ENCODE data around the gene OR51D1.

OR51D1 gene

DNA sequence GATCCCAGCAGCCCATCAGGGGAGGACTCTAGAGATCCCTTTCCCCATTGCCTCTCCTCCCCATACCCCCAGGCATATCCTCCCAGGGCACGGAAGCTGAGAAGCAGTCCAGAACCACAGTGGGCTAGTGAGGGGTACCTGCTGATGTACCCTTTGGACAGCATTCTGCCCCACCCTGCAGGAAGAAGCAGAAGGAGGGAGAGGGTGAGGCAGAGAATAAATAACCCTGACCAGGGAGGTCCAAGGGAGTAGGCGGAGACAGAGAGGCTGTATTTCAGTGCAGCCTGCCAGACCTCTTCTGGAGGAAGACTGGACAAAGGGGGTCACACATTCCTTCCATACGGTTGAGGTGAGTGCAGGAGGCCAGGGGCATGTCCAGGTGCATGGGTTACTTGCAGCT lies 6.4 kb downstream of the OR51D1 start, which contains the start of gene OR51E1:
Gene OR51E1 (plus strand): TSS at position 301 of the 400 bp plus-strand sequence. CDS start 8,545 bp downstream, outside the sequence.
- no peak within 1 kb of the TSS for H3K27ac ChIP-seq (ENCODE audit: low read length)
- no peaks in the 10 kb centered on the region for H3K9me2 ChIP-seq (replicated peaks; ENCODE audit: insufficient read depth, low read length)
- H3K4me1 ChIP-seq (ENCODE audit: low read length) = no peaks in the 10 kb centered on the region
- no peak within 1 kb of the TSS for H3K4me2 ChIP-seq (ENCODE audit: low read depth, low read length)
- H4K20me1 ChIP-seq (ENCODE audit: insufficient read depth, low read length) = no peaks in the 10 kb centered on the region
- DNase-seq = no peak
- no peaks in the 10 kb centered on the region for H3K27me3 ChIP-seq (replicated peaks; ENCODE audit: insufficient read depth, low read length)
- H3K9ac ChIP-seq (ENCODE audit: low read length) = no peak within 1 kb of the TSS
- H2AFZ ChIP-seq (ENCODE audit: low read length) = no peak within 1 kb of the TSS
- no peaks in the 10 kb centered on the region for H3K9me3 ChIP-seq (replicated peaks; ENCODE audit: insufficient read depth, low read length)
- TF ChIP-seq EZH2phosphoT487 (IDR thresholded peaks at IDR 0.05; ENCODE audit: low read length) = no peak
- TF ChIP-seq CTCF (IDR thresholded peaks at IDR 0.05; ENCODE audit: low read length) = no peak
- no peak for TF ChIP-seq EZH2 (optimal IDR thresholded peaks at IDR 0.05; ENCODE audit: low read depth, low read length)
- H3F3A ChIP-seq (ENCODE audit: insufficient read depth, low read length) = no peaks in the 10 kb centered on the region
- no peak within 1 kb of the TSS for H3K4me3 ChIP-seq (ENCODE audit: low read length)
- no peaks in the 10 kb centered on the region for H3K36me3 ChIP-seq (replicated peaks; ENCODE audit: insufficient read depth, low read length)
- no peaks in the 10 kb centered on the region for H3K79me2 ChIP-seq (ENCODE audit: low read length)

- no peaks in the 10 kb centered on the region for H3K9me2 ChIP-seq (replicated peaks; ENCODE audit: insufficient read depth, low read length)
- no peak overlapping the region for H3K27ac ChIP-seq (ENCODE audit: low read length)
- no peaks in the 10 kb centered on the region for H3K79me2 ChIP-seq (ENCODE audit: low read length)
- H3K9ac ChIP-seq (ENCODE audit: low read length) = no peak overlapping the region
- no peaks in the 10 kb centered on the region for H3K4me1 ChIP-seq (ENCODE audit: low read length)
- TF ChIP-seq CTCF (IDR thresholded peaks at IDR 0.05; ENCODE audit: low read length) (no peak), EZH2 (optimal IDR thresholded peaks at IDR 0.05; ENCODE audit: low read depth, low read length) (no peak), EZH2phosphoT487 (IDR thresholded peaks at IDR 0.05; ENCODE audit: low read length) (no peak)
- no peak overlapping the region for H3K4me2 ChIP-seq (ENCODE audit: low read depth, low read length)
- H3K9me3 ChIP-seq (replicated peaks; ENCODE audit: insufficient read depth, low read length) = no peaks in the 10 kb centered on the region
- H3K36me3 ChIP-seq (replicated peaks; ENCODE audit: insufficient read depth, low read length) = no peaks in the 10 kb centered on the region
- H3K4me3 ChIP-seq (ENCODE audit: low read length) = no peak overlapping the region
- H2AFZ ChIP-seq (ENCODE audit: low read length) = no peak overlapping the region
- no peaks in the 10 kb centered on the region for H3K27me3 ChIP-seq (replicated peaks; ENCODE audit: insufficient read depth, low read length)
- no peaks in the 10 kb centered on the region for H4K20me1 ChIP-seq (ENCODE audit: insufficient read depth, low read length)
- no peak for DNase-seq
- H3F3A ChIP-seq (ENCODE audit: insufficient read depth, low read length) = no peaks in the 10 kb centered on the region
Measured at GRCh38 chr11:4644233-4644632, 7.0 kb downstream of the OR51D1 start.

DNA sequence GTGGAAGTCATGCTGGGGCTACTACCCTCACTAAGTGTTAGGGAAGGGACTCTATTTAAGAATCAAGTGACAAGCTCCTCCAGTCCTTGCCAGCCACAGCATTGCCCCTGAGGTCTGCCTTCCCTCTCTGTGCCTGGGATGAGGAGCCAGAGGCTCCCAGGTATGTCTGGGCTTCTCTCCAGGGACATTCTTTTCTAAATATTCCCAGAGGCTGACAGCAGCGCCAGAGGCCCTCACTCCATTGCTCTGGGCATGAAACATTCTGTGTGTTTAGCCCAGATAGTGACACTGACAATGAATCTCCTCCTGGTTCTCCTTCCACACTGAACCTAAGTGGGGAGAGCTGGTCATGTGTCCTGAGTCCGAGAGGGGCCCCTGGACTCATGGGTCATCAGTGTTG lies 8.7 kb downstream of the OR51D1 start:
- no peak overlapping the region for H3K4me3 ChIP-seq (ENCODE audit: low read length)
- no peaks in the 10 kb centered on the region for H4K20me1 ChIP-seq (ENCODE audit: insufficient read depth, low read length)
- H3K27ac ChIP-seq (ENCODE audit: low read length) = no peak overlapping the region
- TF ChIP-seq EZH2 (optimal IDR thresholded peaks at IDR 0.05; ENCODE audit: low read depth, low read length) (no peak), EZH2phosphoT487 (IDR thresholded peaks at IDR 0.05; ENCODE audit: low read length) (no peak), CTCF (IDR thresholded peaks at IDR 0.05; ENCODE audit: low read length) (no peak)
- no peaks in the 10 kb centered on the region for H3K79me2 ChIP-seq (ENCODE audit: low read length)
- no peaks in the 10 kb centered on the region for H3K9me2 ChIP-seq (replicated peaks; ENCODE audit: insufficient read depth, low read length)
- no peaks in the 10 kb centered on the region for H3K9me3 ChIP-seq (replicated peaks; ENCODE audit: insufficient read depth, low read length)
- H2AFZ ChIP-seq (ENCODE audit: low read length) = no peak overlapping the region
- no peak overlapping the region for H3K9ac ChIP-seq (ENCODE audit: low read length)
- H3K4me2 ChIP-seq (ENCODE audit: low read depth, low read length) = no peak overlapping the region
- DNase-seq = no peak
- no peaks in the 10 kb centered on the region for H3K27me3 ChIP-seq (replicated peaks; ENCODE audit: insufficient read depth, low read length)
- H3K4me1 ChIP-seq (ENCODE audit: low read length) = no peaks in the 10 kb centered on the region
- H3F3A ChIP-seq (ENCODE audit: insufficient read depth, low read length) = no peaks in the 10 kb centered on the region
- no peaks in the 10 kb centered on the region for H3K36me3 ChIP-seq (replicated peaks; ENCODE audit: insufficient read depth, low read length)

Data from MM.1S (cell line).